Keratinocyte (primary cell): Measurements from ENCODE around the gene ARMH1. TPM values are rescaled to one million over a fixed set of nuclear protein-coding genes. Genes with fewer than 3 reads are reported as not detected.

ENCODE experiments used
- DNase-seq: peaks from one replicate; pipeline ENCODE4 v3.0.0-alpha.2; 2011; ENCODE audit warnings: low read depth, missing footprints, low spot score
- FAIRE-seq: peaks from 2 replicates; lab custom pipeline; 2011; peaks lifted over from hg19 to GRCh38; lab: Jason Lieb, UNC
- H2AFZ ChIP-seq: 2 replicates; pipeline ENCODE4 v1.6.0; 2012; ENCODE audit warnings: low read length, control low read depth, inconsistent platforms; ENCODE audit not compliant: control insufficient read depth
- H3K27ac ChIP-seq: 2 replicates; pipeline ENCODE4 v1.5.1; 2011; ENCODE audit warnings: low read length; ENCODE audit not compliant: control insufficient read depth, insufficient read depth
- H3K27me3 ChIP-seq: 3 replicates; pipeline ENCODE4 v1.6.0; 2011; ENCODE audit warnings: low read length; ENCODE audit not compliant: control insufficient read depth, insufficient read depth; ENCODE audit errors: extremely low read depth
- H3K36me3 ChIP-seq, 2 experiments: 2 replicates in 1 of 2; 3 replicates in 1 of 2; pipeline ENCODE4 v1.5.1; 2011; ENCODE audit warnings: low read length in 2 of 2, mild to moderate bottlenecking in 1 of 2; ENCODE audit not compliant: control insufficient read depth in 2 of 2, insufficient read depth in 2 of 2; ENCODE audit errors: extremely low read depth in 1 of 2
- H3K4me1 ChIP-seq: 3 replicates; pipeline ENCODE4 v1.5.1; 2011; ENCODE audit warnings: low read length; ENCODE audit not compliant: control insufficient read depth, insufficient read depth; ENCODE audit errors: extremely low read depth
- H3K4me2 ChIP-seq: 3 replicates; pipeline ENCODE4 v1.6.0; 2011; ENCODE audit warnings: low read depth, low read length; ENCODE audit not compliant: control insufficient read depth, insufficient read depth; ENCODE audit errors: extremely low read depth
- H3K4me3 ChIP-seq, 3 experiments: fragments of 200-600 bp in 1 of 3; sonication (generic) in 1 of 3; 2 replicates in 2 of 3; 3 replicates in 1 of 3; pipeline ENCODE4 v1.5.1; 2011 to 2016; ENCODE audit warnings: low read length in 3 of 3, mild to moderate bottlenecking in 3 of 3, control low read depth in 2 of 3, inconsistent platforms in 1 of 3, low read depth in 1 of 3, mixed read lengths in 1 of 3, mixed run types in 1 of 3, moderate library complexity in 1 of 3; ENCODE audit not compliant: control insufficient read depth in 2 of 3, insufficient read depth in 2 of 3; ENCODE audit errors: extremely low read depth in 1 of 3
- H3K79me2 ChIP-seq: 2 replicates; pipeline ENCODE4 v1.6.0; 2012; ENCODE audit warnings: low read length; ENCODE audit not compliant: control insufficient read depth, insufficient read depth
- H3K9ac ChIP-seq: 3 replicates; pipeline ENCODE4 v1.6.0; 2011; ENCODE audit warnings: low read length; ENCODE audit not compliant: control insufficient read depth, insufficient read depth; ENCODE audit errors: extremely low read depth
- H3K9me1 ChIP-seq: 3 replicates; pipeline ENCODE4 v1.6.0; 2011; ENCODE audit warnings: low read length; ENCODE audit not compliant: control insufficient read depth, insufficient read depth; ENCODE audit errors: extremely low read depth
- H3K9me3 ChIP-seq: 2 replicates; pipeline ENCODE4 v1.5.1; 2012; ENCODE audit warnings: low read depth, low read length; ENCODE audit not compliant: control insufficient read depth
- H4K20me1 ChIP-seq: 3 replicates; pipeline ENCODE4 v1.6.0; 2011; ENCODE audit warnings: low read length; ENCODE audit not compliant: control insufficient read depth, insufficient read depth; ENCODE audit errors: extremely low read depth
- CTCF ChIP-seq, 3 experiments: IDR thresholded peaks in 1 of 3; conservative IDR thresholded peaks in 1 of 3; optimal IDR thresholded peaks in 1 of 3; 2 replicates in 2 of 3; 3 replicates in 1 of 3; pipeline versions ENCODE3 to v1.5.1; 2011; ENCODE audit warnings: low read length in 3 of 3, mild to moderate bottlenecking in 3 of 3, moderate library complexity in 2 of 3, control low read depth in 1 of 3, inconsistent platforms in 1 of 3; ENCODE audit not compliant: insufficient read depth in 2 of 3; ENCODE audit errors: extremely low read depth in 1 of 3
- EZH2 ChIP-seq: IDR thresholded peaks from one replicate; pipeline ENCODE4 v1.6.1; 2012; ENCODE audit warnings: inconsistent platforms, mild to moderate bottlenecking, low read length, moderate library complexity
- dilution Hi-C: fragments of 300-500 bp; cut with MboI; formaldehyde crosslinking; loops from one replicate; pipeline ENCODE4 v1.7.0; 2020; ENCODE audit warnings: low sequenced_read_pairs; ENCODE audit not compliant: extremely low pct_ligation_motif_present
- polyA plus RNA-seq, 5 experiments: library from polyadenylated mRNA; depleted of rRNA in 3 of 5; stranded (reverse) in 3 of 5; stranded (forward) in 1 of 5; unstranded in 1 of 5; fragments of >200 nt; gene quantifications; 1 replicate in 1 of 5; 2 replicates in 3 of 5; 3 replicates in 1 of 5; pipeline versions ENCODE4 v1.2.1 to v1.2.3, GENCODE V29; 2011 to 2012; ENCODE audit warnings: missing spikeins in 2 of 5, low read depth in 1 of 5, low replicate concordance in 1 of 5

Gene ARMH1
- polyA plus RNA-seq, 1 donor (not counting 4 experiments of a cell fraction or from before 2014, with no cell fraction given): 0.22 TPM

DNA sequence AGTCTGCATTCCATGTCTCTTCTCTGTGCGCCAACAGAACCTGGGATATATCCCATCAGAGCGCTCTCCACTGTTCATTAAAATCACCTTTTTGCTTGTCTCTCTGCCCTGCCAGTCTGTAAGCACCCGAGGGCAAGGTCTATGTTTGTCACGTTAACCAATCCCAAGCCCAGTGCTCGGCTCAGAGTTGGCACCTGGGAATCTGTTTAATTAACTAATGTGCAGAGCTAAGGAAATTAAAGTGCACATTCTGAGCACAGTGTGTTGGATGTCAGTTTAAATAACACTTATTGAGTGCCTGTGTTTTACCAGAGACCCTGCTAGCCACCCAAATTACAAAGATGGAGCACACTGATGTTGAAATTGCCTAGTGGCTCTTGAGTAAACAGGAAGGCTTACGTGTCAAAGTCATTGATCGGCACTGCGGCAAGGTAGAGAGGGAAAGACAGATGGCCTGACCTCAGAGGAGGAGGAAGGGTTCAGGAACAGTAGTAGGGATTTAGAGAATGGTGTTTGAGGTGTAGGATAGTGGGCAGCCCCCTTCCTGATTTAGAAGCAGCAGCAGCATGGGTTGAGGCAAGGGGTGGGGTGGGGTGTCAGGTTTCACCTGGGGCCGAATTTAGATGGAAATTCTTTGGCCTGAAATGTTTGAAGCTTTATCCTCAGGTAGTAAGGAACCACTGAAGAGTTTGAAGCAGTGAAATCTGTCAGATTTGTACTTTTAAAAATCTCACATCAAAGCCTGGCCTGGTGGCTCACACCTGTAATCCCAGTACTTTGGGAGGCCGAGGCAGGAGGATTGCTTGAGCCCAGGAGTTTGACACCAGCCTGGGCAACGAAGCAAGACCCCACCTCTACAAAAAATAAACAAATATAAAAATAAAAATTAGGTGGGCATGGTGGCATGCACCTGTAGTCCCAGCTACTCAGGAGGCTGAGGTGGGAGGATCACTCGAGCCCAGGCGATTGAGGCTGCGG, 7.7 kb downstream of the ARMH1 start:
- Histone ChIP-seq H3K4me1 (no peaks in the 10 kb centered on the region), H3K4me2 (no peak overlapping the region), H3K9ac (no peak overlapping the region), H4K20me1 (no peaks in the 10 kb centered on the region), H3K27me3 (no peaks in the 10 kb centered on the region), H3K27ac (no peak overlapping the region), H3K9me3 (no peaks in the 10 kb centered on the region), H3K9me1 (no peaks in the 10 kb centered on the region), H3K36me3 (peaks cover 0 to 2% of the 10 kb centered on the region in 2 experiments), H3K4me3 (no peak overlapping the region), H3K79me2 (no peaks in the 10 kb centered on the region), H2AFZ (no peak overlapping the region)
- DNase-seq (no peak), FAIRE-seq (no peak)
- TF ChIP-seq CTCF (optimal IDR thresholded peaks at IDR 0.05 in 1 of 3, IDR thresholded peaks at IDR 0.05 in 1 of 3, conservative IDR thresholded peaks at IDR 0.05 in 1 of 3; ENCODE audit: extremely low read depth in 1 of 3, insufficient read depth in 2 of 3, low read length in 3 of 3) (no peak), EZH2 (no peak)
- dilution Hi-C loops: no loop called here

- no peaks in the 10 kb centered on the region for H3K79me2 ChIP-seq
- H3K9me1 ChIP-seq: no peaks in the 10 kb centered on the region
- H3K27ac ChIP-seq: no peak overlapping the region
- no peaks in the 10 kb centered on the region for H3K27me3 ChIP-seq
- H2AFZ ChIP-seq: no peak overlapping the region
- no peaks in the 10 kb centered on the region for H3K9me3 ChIP-seq
- H3K4me3 ChIP-seq: no peak overlapping the region
- no peak for FAIRE-seq
- no peaks in the 10 kb centered on the region for H4K20me1 ChIP-seq
- H3K4me1 ChIP-seq: no peaks in the 10 kb centered on the region
- H3K9ac ChIP-seq: no peak overlapping the region
- TF ChIP-seq EZH2: no peak
- no peak for TF ChIP-seq CTCF (optimal IDR thresholded peaks at IDR 0.05 in 1 of 3, IDR thresholded peaks at IDR 0.05 in 1 of 3, conservative IDR thresholded peaks at IDR 0.05 in 1 of 3; ENCODE audit: extremely low read depth in 1 of 3, insufficient read depth in 2 of 3, low read length in 3 of 3)
- no peak for DNase-seq
- no peak overlapping the region for H3K4me2 ChIP-seq
- H3K36me3 ChIP-seq: peaks cover 0 to 2% of the 10 kb centered on the region in 2 experiments
- dilution Hi-C loops: no loop called here
Observed at GRCh38 chr1:44682883-44683265, 8.4 kb downstream of the ARMH1 start.
